HEK293 (cell line): ENCODE measurements around the gene BIRC6.

Experiments
- CTCF ChIA-PET: fragments of 350-600 bp; formaldehyde crosslinking; extraction: SDS; loops from one replicate; lab custom pipeline; 2021; ENCODE audit warnings: antibody characterized with exemption; lab: Yijun Ruan, JAX
- POLR2A ChIA-PET: fragments of 300-600 bp; formaldehyde crosslinking; extraction: SDS; loops from one replicate; lab custom pipeline; 2020; ENCODE audit warnings: antibody characterized with exemption, inconsistent platforms; lab: Yijun Ruan, JAX
- H3K27ac ChIP-seq: fragments of 200-500 bp; sonication (Bioruptor generic); 2 replicates; pipeline ENCODE4 v1.5.1; 2014; ENCODE audit warnings: low read depth, low read length, control low read depth, inconsistent platforms; ENCODE audit errors: extremely low read depth
- H3K36me3 ChIP-seq, 2 experiments: fragments of 200-500 bp in 1 of 2; sonication (Bioruptor generic) in 1 of 2; 1 replicate in 1 of 2; 2 replicates in 1 of 2; pipeline ENCODE4 v1.5.1; 2014 to 2017; ENCODE audit warnings: inconsistent platforms in 2 of 2, low read length in 2 of 2; ENCODE audit not compliant: control insufficient read depth in 2 of 2, insufficient read depth in 1 of 2
- H3K4me1 ChIP-seq: fragments of 200-500 bp; sonication (Bioruptor generic); 2 replicates; pipeline ENCODE4 v1.5.1; 2014; ENCODE audit warnings: mild to moderate bottlenecking, low read length, inconsistent platforms; ENCODE audit not compliant: control insufficient read depth, insufficient read depth
- H3K4me3 ChIP-seq: 2 replicates; pipeline ENCODE4 v1.5.1; 2011; ENCODE audit warnings: low read depth, mild to moderate bottlenecking, control low read depth, low read length, moderate library complexity
- H3K9me3 ChIP-seq: fragments of 200-500 bp; sonication (Bioruptor generic); 2 replicates; pipeline ENCODE4 v1.5.1; 2014; ENCODE audit warnings: low read depth, low read length, inconsistent platforms; ENCODE audit not compliant: control insufficient read depth, insufficient read depth
- SCRT1 ChIP-seq: fragments of 450-650 bp; formaldehyde crosslinking; IDR thresholded peaks from 2 replicates; pipeline ENCODE4 v1.5.1; 2016; ENCODE audit warnings: missing biosample characterization, missing genetic modification characterization, borderline replicate concordance
- ZBTB1 ChIP-seq: fragments of 450-650 bp; formaldehyde crosslinking; IDR thresholded peaks from 2 replicates; pipeline ENCODE4 v1.5.1; 2016; ENCODE audit warnings: missing biosample characterization, missing genetic modification characterization
- ZFP37 ChIP-seq: fragments of 450-650 bp; formaldehyde crosslinking; IDR thresholded peaks from 2 replicates; pipeline ENCODE4 v1.5.1; 2016; ENCODE audit warnings: missing biosample characterization, missing genetic modification characterization
- ZNF202 ChIP-seq: fragments of 450-650 bp; formaldehyde crosslinking; IDR thresholded peaks from 2 replicates; pipeline ENCODE4 v1.5.1; 2016; ENCODE audit warnings: missing biosample characterization, missing genetic modification characterization, borderline replicate concordance
- ZNF324 ChIP-seq: fragments of 450-650 bp; formaldehyde crosslinking; IDR thresholded peaks from 2 replicates; pipeline ENCODE4 v1.5.1; 2016; ENCODE audit warnings: missing biosample characterization, missing genetic modification characterization
- ZNF341 ChIP-seq: fragments of 450-650 bp; formaldehyde crosslinking; IDR thresholded peaks from 2 replicates; pipeline ENCODE4; 2016; ENCODE audit warnings: low read depth, missing biosample characterization, missing genetic modification characterization
- ZNF366 ChIP-seq: fragments of 450-650 bp; formaldehyde crosslinking; conservative IDR thresholded peaks from 2 replicates; pipeline ENCODE4 v1.5.1; 2016; ENCODE audit warnings: missing biosample characterization, missing genetic modification characterization
- ZNF423 ChIP-seq: fragments of 450-650 bp; formaldehyde crosslinking; IDR thresholded peaks from 2 replicates; pipeline ENCODE4 v1.5.1; 2016; ENCODE audit warnings: missing biosample characterization, missing genetic modification characterization
- ZNF571 ChIP-seq: fragments of 450-650 bp; formaldehyde crosslinking; IDR thresholded peaks from 2 replicates; pipeline ENCODE4 v1.5.0; 2017; ENCODE audit warnings: missing biosample characterization, missing genetic modification characterization
- ZNF600 ChIP-seq: fragments of 450-650 bp; formaldehyde crosslinking; IDR thresholded peaks from 2 replicates; pipeline ENCODE4 v1.5.1; 2016; ENCODE audit warnings: missing biosample characterization, missing genetic modification characterization
- ZNF626 ChIP-seq: fragments of 450-650 bp; sonication (Bioruptor Pico); formaldehyde crosslinking; IDR thresholded peaks from 2 replicates; pipeline ENCODE4 v1.5.1; 2018; ENCODE audit warnings: missing biosample characterization, missing genetic modification characterization, inconsistent platforms
- TF ChIP-seq, protein P1 (sequence below): fragments of 450-650 bp; formaldehyde crosslinking; IDR thresholded peaks from 2 replicates; pipeline ENCODE4 v1.5.1; 2017; ENCODE audit warnings: missing biosample characterization, missing genetic modification characterization
- TF ChIP-seq, protein P2 (sequence below): fragments of 450-650 bp; formaldehyde crosslinking; IDR thresholded peaks from 2 replicates; pipeline ENCODE4 v1.5.1; 2016; ENCODE audit warnings: missing biosample characterization, missing genetic modification characterization
- TF ChIP-seq, protein P3 (sequence below): fragments of 450-650 bp; formaldehyde crosslinking; IDR thresholded peaks from 2 replicates; pipeline ENCODE4 v1.5.1; 2017; ENCODE audit warnings: missing biosample characterization, missing genetic modification characterization
- TF ChIP-seq, protein P4 (sequence below): fragments of 450-650 bp; formaldehyde crosslinking; IDR thresholded peaks from 2 replicates; pipeline ENCODE4 v1.5.1; 2016; ENCODE audit warnings: missing biosample characterization, missing genetic modification characterization

The BIRC6 gene

DNA sequence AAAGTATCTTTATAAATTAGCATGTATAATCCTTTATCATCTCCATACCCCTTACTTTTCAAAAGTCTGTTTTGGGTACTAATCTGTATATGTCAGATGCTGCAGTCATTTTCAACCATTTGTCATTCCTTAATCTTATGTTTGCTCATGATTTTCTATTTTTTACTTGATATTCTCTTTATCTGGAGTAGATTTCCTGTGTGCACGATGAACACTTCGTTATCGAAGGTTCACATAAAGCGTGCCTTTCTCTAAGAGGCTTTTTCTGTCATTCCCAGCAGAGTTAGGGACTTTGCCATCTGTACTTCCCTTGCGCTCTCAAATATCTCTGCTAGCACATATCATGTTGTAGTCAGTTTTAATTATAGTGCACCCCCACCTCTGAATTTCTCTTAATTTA is 123.2 kb downstream of the BIRC6 start:
- TF ChIP-seq, protein P1, sequence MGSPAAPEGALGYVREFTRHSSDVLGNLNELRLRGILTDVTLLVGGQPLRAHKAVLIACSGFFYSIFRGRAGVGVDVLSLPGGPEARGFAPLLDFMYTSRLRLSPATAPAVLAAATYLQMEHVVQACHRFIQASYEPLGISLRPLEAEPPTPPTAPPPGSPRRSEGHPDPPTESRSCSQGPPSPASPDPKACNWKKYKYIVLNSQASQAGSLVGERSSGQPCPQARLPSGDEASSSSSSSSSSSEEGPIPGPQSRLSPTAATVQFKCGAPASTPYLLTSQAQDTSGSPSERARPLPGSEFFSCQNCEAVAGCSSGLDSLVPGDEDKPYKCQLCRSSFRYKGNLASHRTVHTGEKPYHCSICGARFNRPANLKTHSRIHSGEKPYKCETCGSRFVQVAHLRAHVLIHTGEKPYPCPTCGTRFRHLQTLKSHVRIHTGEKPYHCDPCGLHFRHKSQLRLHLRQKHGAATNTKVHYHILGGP (tag by site-specific recombination), result no peak
- TF ChIP-seq, protein P2, sequence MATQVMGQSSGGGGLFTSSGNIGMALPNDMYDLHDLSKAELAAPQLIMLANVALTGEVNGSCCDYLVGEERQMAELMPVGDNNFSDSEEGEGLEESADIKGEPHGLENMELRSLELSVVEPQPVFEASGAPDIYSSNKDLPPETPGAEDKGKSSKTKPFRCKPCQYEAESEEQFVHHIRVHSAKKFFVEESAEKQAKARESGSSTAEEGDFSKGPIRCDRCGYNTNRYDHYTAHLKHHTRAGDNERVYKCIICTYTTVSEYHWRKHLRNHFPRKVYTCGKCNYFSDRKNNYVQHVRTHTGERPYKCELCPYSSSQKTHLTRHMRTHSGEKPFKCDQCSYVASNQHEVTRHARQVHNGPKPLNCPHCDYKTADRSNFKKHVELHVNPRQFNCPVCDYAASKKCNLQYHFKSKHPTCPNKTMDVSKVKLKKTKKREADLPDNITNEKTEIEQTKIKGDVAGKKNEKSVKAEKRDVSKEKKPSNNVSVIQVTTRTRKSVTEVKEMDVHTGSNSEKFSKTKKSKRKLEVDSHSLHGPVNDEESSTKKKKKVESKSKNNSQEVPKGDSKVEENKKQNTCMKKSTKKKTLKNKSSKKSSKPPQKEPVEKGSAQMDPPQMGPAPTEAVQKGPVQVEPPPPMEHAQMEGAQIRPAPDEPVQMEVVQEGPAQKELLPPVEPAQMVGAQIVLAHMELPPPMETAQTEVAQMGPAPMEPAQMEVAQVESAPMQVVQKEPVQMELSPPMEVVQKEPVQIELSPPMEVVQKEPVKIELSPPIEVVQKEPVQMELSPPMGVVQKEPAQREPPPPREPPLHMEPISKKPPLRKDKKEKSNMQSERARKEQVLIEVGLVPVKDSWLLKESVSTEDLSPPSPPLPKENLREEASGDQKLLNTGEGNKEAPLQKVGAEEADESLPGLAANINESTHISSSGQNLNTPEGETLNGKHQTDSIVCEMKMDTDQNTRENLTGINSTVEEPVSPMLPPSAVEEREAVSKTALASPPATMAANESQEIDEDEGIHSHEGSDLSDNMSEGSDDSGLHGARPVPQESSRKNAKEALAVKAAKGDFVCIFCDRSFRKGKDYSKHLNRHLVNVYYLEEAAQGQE (tag by site-specific recombination), result no peak
- TF ChIP-seq ZNF626 (tag by site-specific recombination), result no peak
- no peak for TF ChIP-seq ZNF571
- TF ChIP-seq ZBTB1 (tag by site-specific recombination), result no peak
- TF ChIP-seq ZFP37 (tag by site-specific recombination), result no peak
- ChIA-PET CTCF (no interaction called here), POLR2A (no interaction called here)
- H3K4me1 ChIP-seq, result no peaks in the 10 kb centered on the region
- H3K36me3 ChIP-seq, result peaks cover 71% of the 10 kb centered on the region in 2 experiments
- H3K27ac ChIP-seq, result no peak overlapping the region
- H3K9me3 ChIP-seq, result no peaks in the 10 kb centered on the region
- no peak overlapping the region for H3K4me3 ChIP-seq

DNA sequence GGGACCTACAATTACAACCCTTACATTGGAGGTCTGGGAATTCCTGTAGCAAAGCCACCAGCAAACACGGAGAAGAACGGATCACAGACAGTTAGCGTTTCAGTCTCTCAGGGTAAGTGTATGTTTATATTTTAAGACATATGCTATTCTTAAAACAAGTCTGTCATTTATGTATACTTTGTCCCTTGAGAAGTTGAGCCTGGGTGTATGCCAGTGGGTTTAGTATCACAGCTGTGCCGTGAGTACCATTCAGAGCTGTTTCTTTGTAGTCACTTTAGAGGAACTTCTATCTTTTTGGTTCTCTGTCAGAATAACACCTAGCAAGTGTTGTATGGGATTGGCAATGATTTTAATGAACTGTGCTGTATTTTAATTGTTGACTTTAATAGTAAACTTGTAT is 125.6 kb downstream of the BIRC6 start:
- Histone ChIP-seq H3K4me3 (no peak overlapping the region), H3K9me3 (no peaks in the 10 kb centered on the region), H3K4me1 (no peaks in the 10 kb centered on the region), H3K36me3 (peaks cover 73 to 82% of the 10 kb centered on the region in 2 experiments), H3K27ac (no peak overlapping the region)
- TF ChIP-seq, protein P3, sequence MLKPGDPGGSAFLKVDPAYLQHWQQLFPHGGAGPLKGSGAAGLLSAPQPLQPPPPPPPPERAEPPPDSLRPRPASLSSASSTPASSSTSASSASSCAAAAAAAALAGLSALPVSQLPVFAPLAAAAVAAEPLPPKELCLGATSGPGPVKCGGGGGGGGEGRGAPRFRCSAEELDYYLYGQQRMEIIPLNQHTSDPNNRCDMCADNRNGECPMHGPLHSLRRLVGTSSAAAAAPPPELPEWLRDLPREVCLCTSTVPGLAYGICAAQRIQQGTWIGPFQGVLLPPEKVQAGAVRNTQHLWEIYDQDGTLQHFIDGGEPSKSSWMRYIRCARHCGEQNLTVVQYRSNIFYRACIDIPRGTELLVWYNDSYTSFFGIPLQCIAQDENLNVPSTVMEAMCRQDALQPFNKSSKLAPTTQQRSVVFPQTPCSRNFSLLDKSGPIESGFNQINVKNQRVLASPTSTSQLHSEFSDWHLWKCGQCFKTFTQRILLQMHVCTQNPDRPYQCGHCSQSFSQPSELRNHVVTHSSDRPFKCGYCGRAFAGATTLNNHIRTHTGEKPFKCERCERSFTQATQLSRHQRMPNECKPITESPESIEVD (tag by site-specific recombination), result no peak
- no peak for TF ChIP-seq ZNF341 (tag by site-specific recombination)
- TF ChIP-seq ZNF423 (tag by site-specific recombination), result no peak
- no peak for TF ChIP-seq ZNF324
- TF ChIP-seq ZNF366 (tag by site-specific recombination), result no peak
- TF ChIP-seq, protein P4, sequence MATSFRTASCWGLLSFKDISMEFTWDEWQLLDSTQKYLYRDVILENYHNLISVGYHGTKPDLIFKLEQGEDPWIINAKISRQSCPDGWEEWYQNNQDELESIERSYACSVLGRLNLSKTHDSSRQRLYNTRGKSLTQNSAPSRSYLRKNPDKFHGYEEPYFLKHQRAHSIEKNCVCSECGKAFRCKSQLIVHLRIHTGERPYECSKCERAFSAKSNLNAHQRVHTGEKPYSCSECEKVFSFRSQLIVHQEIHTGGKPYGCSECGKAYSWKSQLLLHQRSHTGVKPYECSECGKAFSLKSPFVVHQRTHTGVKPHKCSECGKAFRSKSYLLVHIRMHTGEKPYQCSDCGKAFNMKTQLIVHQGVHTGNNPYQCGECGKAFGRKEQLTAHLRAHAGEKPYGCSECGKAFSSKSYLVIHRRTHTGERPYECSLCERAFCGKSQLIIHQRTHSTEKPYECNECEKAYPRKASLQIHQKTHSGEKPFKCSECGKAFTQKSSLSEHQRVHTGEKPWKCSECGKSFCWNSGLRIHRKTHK, result no peak
- TF ChIP-seq, protein P1 (tag by site-specific recombination), result no peak
- TF ChIP-seq SCRT1, result no peak
- no peak for TF ChIP-seq ZNF202 (tag by site-specific recombination)
- TF ChIP-seq ZNF600 (tag by site-specific recombination), result no peak
- ChIA-PET CTCF (no interaction called here), POLR2A (no interaction called here)
